Measurements from ENCODE around the gene HPS5. TPM values are rescaled to one million over a fixed set of nuclear protein-coding genes. Genes with fewer than 3 reads are reported as not detected.

HPS5 gene
- polyA plus RNA-seq, 1 donor, result 18.2 TPM

GRCh38 chr11:18236664-18237356 is 85.1 kb downstream of the HPS5 start, which contains the start of gene SAA4:
SAA4 (minus strand) TSS chr11:18236802; CDS start chr11:18235926, 876 bp downstream.
- 100% methylated on average over 1 of the region's 2 CpGs for WGBS (ENCODE audit: insufficient coverage, low lambda C conversion rate)
- H3K27ac ChIP-seq (ENCODE audit: low read length), result no peak within 1 kb of the TSS
- no peaks in the 10 kb centered on the region for H3K4me1 ChIP-seq (ENCODE audit: control insufficient read depth, insufficient read depth, low read length)
- no peaks in the 10 kb centered on the region for H3K9me3 ChIP-seq (ENCODE audit: control insufficient read depth, low read depth, low read length)
- H3K27me3 ChIP-seq (ENCODE audit: control insufficient read depth, insufficient read depth, low read length), result peaks cover 10% of the 10 kb centered on the region
- no peak for DNase-seq
- no peaks in the 10 kb centered on the region for H3K36me3 ChIP-seq (ENCODE audit: control insufficient read depth, insufficient read depth, low read length)
- H3K4me3 ChIP-seq (ENCODE audit: low read length), result no peak within 1 kb of the TSS

DNA sequence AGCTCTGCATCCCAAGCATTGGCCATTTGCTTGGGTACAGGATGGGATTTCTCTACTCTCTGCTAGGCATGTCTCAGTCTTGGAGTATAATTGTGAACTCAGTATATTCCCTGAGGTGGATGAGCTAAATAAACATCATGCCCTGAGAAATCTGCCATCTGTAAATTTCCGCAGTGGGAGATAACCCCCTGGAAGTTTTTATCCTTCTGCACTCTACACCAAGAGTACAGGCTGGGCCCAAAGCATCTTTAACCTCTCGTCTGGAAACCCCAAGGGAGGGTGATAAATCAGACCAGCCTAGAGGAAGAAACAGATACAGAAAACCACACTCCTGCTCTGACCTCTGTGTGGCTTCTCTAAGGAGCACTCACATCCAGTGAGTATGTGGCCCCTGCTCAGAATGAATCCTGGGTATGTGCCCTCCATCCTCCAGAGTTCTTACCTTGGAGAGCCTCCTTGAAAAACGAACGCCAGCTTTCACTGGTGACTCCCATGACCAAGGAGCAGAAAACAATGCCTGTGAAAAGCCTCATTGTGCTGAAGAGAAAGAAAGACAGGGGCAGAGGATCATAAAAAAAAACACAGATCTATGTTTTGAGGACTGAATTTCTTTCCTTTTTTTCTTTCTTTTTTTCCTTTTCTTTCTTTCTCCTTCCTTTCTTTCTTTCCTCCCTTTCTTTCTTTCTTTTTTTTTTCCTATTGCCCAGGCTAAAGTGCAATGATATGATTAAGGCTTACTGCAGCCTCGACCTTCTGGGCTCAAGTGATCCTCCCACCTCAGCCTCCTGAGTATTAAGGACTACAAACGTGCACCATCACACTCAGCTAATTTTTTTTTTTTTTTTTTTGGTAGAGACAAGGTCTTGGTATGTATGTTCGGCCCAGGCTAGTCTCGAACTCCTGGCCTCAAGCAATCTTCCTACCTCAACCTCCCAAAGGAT is 86.3 kb downstream of the HPS5 start:
- Histone ChIP-seq H3K27ac (ENCODE audit: low read length) (no peak overlapping the region), H3K4me1 (ENCODE audit: control insufficient read depth, insufficient read depth, low read length) (no peaks in the 10 kb centered on the region), H3K36me3 (ENCODE audit: control insufficient read depth, insufficient read depth, low read length) (no peaks in the 10 kb centered on the region), H3K27me3 (ENCODE audit: control insufficient read depth, insufficient read depth, low read length) (peaks cover 10% of the 10 kb centered on the region), H3K9me3 (ENCODE audit: control insufficient read depth, low read depth, low read length) (no peaks in the 10 kb centered on the region), H3K4me3 (ENCODE audit: low read length) (no peak overlapping the region)
- no peak for DNase-seq
- 60% methylated on average over 2 of the region's 8 CpGs for WGBS (ENCODE audit: insufficient coverage, low lambda C conversion rate)

DNA sequence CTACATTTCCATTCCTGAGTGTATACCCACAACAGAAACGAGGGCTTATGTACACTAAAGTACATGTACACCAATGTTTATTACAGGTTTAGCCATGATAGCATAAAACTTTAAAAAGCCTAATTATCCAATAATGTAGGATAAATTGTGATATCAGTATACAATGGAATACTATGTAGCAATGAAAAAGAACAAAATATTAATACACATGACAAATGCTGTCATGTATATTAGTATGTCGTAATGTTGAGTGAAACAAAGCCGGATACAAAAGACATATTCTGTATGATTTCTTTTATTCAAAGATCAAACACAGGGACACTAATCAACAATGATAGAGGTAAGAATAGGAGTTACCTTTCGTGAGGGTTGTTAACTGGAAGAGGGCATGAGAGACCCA is 88.0 kb downstream of the HPS5 start:
- no peak overlapping the region for H3K27ac ChIP-seq (ENCODE audit: low read length)
- H3K4me1 ChIP-seq (ENCODE audit: control insufficient read depth, insufficient read depth, low read length), result no peaks in the 10 kb centered on the region
- WGBS (ENCODE audit: insufficient coverage, low lambda C conversion rate), result 100% methylated on average over 2 of the region's 4 CpGs
- no peaks in the 10 kb centered on the region for H3K9me3 ChIP-seq (ENCODE audit: control insufficient read depth, low read depth, low read length)
- H3K4me3 ChIP-seq (ENCODE audit: low read length), result no peak overlapping the region
- no peak for DNase-seq
- no peaks in the 10 kb centered on the region for H3K36me3 ChIP-seq (ENCODE audit: control insufficient read depth, insufficient read depth, low read length)
- peaks cover 10% of the 10 kb centered on the region for H3K27me3 ChIP-seq (ENCODE audit: control insufficient read depth, insufficient read depth, low read length)

- Histone ChIP-seq H3K9me3 (ENCODE audit: control insufficient read depth, low read depth, low read length) (no peaks in the 10 kb centered on the region), H3K36me3 (ENCODE audit: control insufficient read depth, insufficient read depth, low read length) (no peaks in the 10 kb centered on the region), H3K27ac (ENCODE audit: low read length) (no peak overlapping the region), H3K27me3 (ENCODE audit: control insufficient read depth, insufficient read depth, low read length) (peaks cover 5% of the 10 kb centered on the region), H3K4me3 (ENCODE audit: low read length) (no peak overlapping the region), H3K4me1 (ENCODE audit: control insufficient read depth, insufficient read depth, low read length) (no peaks in the 10 kb centered on the region)
- WGBS (ENCODE audit: insufficient coverage, low lambda C conversion rate), result no CpG with 5 or more reads among the region's 2 CpGs
- DNase-seq, result no peak
Observed at GRCh38 chr11:18230859-18231258, 91.1 kb downstream of the HPS5 start.

DNA sequence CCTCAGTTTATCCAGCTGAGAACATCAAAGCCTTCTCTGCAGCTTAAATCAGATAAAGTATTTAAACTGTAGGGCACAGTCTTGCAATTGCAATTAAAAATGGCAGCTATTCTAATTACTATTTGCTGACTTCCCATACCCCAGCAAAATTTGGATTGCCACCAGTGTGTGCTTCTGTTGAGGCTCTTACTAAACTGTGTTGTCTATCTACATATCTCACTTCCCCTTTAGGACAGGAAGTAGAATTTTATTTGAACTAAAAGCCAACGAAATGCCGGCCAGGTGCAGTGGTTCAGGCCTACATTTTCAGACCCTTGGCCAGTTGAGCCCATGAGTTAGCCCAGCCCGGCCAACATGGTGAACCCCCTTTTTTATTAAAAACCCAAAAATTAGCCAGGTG is 92.4 kb downstream of the HPS5 start:
- WGBS (ENCODE audit: insufficient coverage, low lambda C conversion rate), result no CpG with 5 or more reads among the region's 3 CpGs
- Histone ChIP-seq H3K27me3 (ENCODE audit: control insufficient read depth, insufficient read depth, low read length) (no peaks in the 10 kb centered on the region), H3K4me3 (ENCODE audit: low read length) (no peak overlapping the region), H3K9me3 (ENCODE audit: control insufficient read depth, low read depth, low read length) (no peaks in the 10 kb centered on the region), H3K4me1 (ENCODE audit: control insufficient read depth, insufficient read depth, low read length) (no peaks in the 10 kb centered on the region), H3K36me3 (ENCODE audit: control insufficient read depth, insufficient read depth, low read length) (no peaks in the 10 kb centered on the region), H3K27ac (ENCODE audit: low read length) (no peak overlapping the region)
- DNase-seq, result no peak

Other genes with a start within 250 kb of the HPS5 start
- gene SAAL1, start 216.1 kb downstream of the HPS5 start, polyA plus RNA-seq, result 22.7 TPM
- gene MRGPRX3, start 189.6 kb downstream of the HPS5 start, polyA plus RNA-seq, result not detected
- not detected for gene MRGPRX4, start 149.3 kb downstream of the HPS5 start, polyA plus RNA-seq
- not detected for gene SAA4, start 85.3 kb downstream of the HPS5 start, polyA plus RNA-seq
- not detected for gene SAA2, start 73.5 kb downstream of the HPS5 start, polyA plus RNA-seq
- not detected for gene SAA1, start 55.9 kb downstream of the HPS5 start, polyA plus RNA-seq
- gene GTF2H1, start 427 bp upstream of the HPS5 start, polyA plus RNA-seq, result 64.5 TPM
- 469 TPM for gene LDHA, start 72.4 kb upstream of the HPS5 start, polyA plus RNA-seq
- 0.09 TPM for gene LDHC, start 90.2 kb upstream of the HPS5 start, polyA plus RNA-seq
- 0.33 TPM for gene LDHAL6A, start 133.7 kb upstream of the HPS5 start, polyA plus RNA-seq
- 81.0 TPM for gene TSG101, start 204.8 kb upstream of the HPS5 start, polyA plus RNA-seq